Chondrocyte (in vitro differentiated cells): ENCODE results near the gene MRO. TPM values are rescaled to one million over a fixed set of nuclear protein-coding genes. Genes with fewer than 3 reads are reported as not detected.

Experiments
- DNase-seq: peaks from one replicate; pipeline ENCODE4 v3.0.0; 2021; ENCODE audit warnings: mixed read lengths, low spot score
- H3K27ac Mint-ChIP-seq: one replicate; pipeline ENCODE4 v1.8.0; 2021; ENCODE audit warnings: mild to moderate bottlenecking, moderate library complexity, mixed read lengths; ENCODE audit not compliant: unreplicated experiment
- H3K27me3 Mint-ChIP-seq: 2 replicates; pipeline ENCODE4 v1.8.0; 2021; ENCODE audit warnings: low read depth, mixed read lengths
- H3K36me3 Mint-ChIP-seq: 2 replicates; pipeline ENCODE4 v1.8.0; 2021; ENCODE audit warnings: low read depth, mixed read lengths
- H3K4me1 Mint-ChIP-seq: 2 replicates; pipeline ENCODE4 v1.8.0; 2021; ENCODE audit warnings: low read depth, mild to moderate bottlenecking, mixed read lengths
- H3K4me3 Mint-ChIP-seq: one replicate; pipeline ENCODE4 v1.8.0; 2021; ENCODE audit warnings: mild to moderate bottlenecking, moderate library complexity, mixed read lengths; ENCODE audit not compliant: unreplicated experiment
- H3K9me3 Mint-ChIP-seq: 2 replicates; pipeline ENCODE4 v1.8.0; 2021; ENCODE audit warnings: low read depth, mixed read lengths
- total RNA-seq: library from RNA; stranded (reverse); gene quantifications from 3 replicates; pipeline ENCODE4 v1.2.1, GENCODE V29; 2021
- TF ChIP-seq, protein P1 (sequence below): fragments of 200-600 bp; sonication (generic); IDR thresholded peaks from 2 replicates; pipeline ENCODE4 v1.5.0; 2021; ENCODE audit warnings: antibody characterized with exemption, mild to moderate bottlenecking, moderate library complexity

Gene MRO
- total RNA-seq, 1 donor from 2014 or later = not detected

GRCh38 chr18:50807176-50807575 lies 12.6 kb downstream of the MRO start:
- DNase-seq = no peak
- H3K27me3 Mint-ChIP-seq = peaks cover 21% of the 10 kb centered on the region
- H3K4me3 Mint-ChIP-seq = no peak overlapping the region
- no peaks in the 10 kb centered on the region for H3K36me3 Mint-ChIP-seq
- no peak overlapping the region for H3K27ac Mint-ChIP-seq
- H3K4me1 Mint-ChIP-seq = no peaks in the 10 kb centered on the region
- H3K9me3 Mint-ChIP-seq = peaks cover 5% of the 10 kb centered on the region
- TF ChIP-seq, protein P1, sequence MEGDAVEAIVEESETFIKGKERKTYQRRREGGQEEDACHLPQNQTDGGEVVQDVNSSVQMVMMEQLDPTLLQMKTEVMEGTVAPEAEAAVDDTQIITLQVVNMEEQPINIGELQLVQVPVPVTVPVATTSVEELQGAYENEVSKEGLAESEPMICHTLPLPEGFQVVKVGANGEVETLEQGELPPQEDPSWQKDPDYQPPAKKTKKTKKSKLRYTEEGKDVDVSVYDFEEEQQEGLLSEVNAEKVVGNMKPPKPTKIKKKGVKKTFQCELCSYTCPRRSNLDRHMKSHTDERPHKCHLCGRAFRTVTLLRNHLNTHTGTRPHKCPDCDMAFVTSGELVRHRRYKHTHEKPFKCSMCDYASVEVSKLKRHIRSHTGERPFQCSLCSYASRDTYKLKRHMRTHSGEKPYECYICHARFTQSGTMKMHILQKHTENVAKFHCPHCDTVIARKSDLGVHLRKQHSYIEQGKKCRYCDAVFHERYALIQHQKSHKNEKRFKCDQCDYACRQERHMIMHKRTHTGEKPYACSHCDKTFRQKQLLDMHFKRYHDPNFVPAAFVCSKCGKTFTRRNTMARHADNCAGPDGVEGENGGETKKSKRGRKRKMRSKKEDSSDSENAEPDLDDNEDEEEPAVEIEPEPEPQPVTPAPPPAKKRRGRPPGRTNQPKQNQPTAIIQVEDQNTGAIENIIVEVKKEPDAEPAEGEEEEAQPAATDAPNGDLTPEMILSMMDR = no peak

- TF ChIP-seq, protein P1 = no peak
- H3K27me3 Mint-ChIP-seq = peaks cover 27% of the 10 kb centered on the region
- H3K27ac Mint-ChIP-seq = no peak overlapping the region
- peaks cover 2% of the 10 kb centered on the region for H3K9me3 Mint-ChIP-seq
- H3K4me3 Mint-ChIP-seq = no peak overlapping the region
- no peak for DNase-seq
- H3K4me1 Mint-ChIP-seq = no peaks in the 10 kb centered on the region
- no peaks in the 10 kb centered on the region for H3K36me3 Mint-ChIP-seq
These were observed 13.6 kb downstream of the MRO start for GRCh38 chr18:50806208-50806616.

GRCh38 chr18:50805732-50806131 lies 14.1 kb downstream of the MRO start:
- no peaks in the 10 kb centered on the region for H3K9me3 Mint-ChIP-seq
- H3K27ac Mint-ChIP-seq = no peak overlapping the region
- TF ChIP-seq, protein P1 = no peak
- DNase-seq = no peak
- H3K4me1 Mint-ChIP-seq = no peaks in the 10 kb centered on the region
- no peak overlapping the region for H3K4me3 Mint-ChIP-seq
- no peaks in the 10 kb centered on the region for H3K36me3 Mint-ChIP-seq
- H3K27me3 Mint-ChIP-seq = peaks cover 28% of the 10 kb centered on the region

DNA sequence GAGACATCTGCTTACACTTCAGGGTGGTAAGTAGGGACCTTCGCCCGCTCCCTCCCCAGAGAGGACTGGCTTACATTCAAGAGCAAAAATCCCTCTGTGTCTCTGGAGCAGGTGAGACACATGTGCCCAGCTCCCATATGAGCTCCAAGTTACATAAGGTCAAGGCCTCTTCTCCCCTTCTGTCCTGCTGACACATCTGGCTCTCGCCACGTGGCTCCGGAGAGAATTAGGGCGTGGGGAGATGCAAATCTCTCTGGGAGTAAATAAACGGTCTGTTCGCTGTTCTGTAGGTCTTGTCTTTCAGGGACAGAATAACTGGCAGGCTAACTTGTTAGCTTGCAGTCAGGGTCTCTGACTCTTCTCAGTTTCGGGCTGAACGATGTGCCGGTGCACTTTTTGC lies 16.2 kb downstream of the MRO start:
- Mint-ChIP-seq H3K4me1 (no peaks in the 10 kb centered on the region), H3K4me3 (no peak overlapping the region), H3K27ac (no peak overlapping the region), H3K36me3 (no peaks in the 10 kb centered on the region), H3K27me3 (peaks cover 37% of the 10 kb centered on the region), H3K9me3 (no peaks in the 10 kb centered on the region)
- DNase-seq = no peak
- TF ChIP-seq, protein P1 = no peak

DNA sequence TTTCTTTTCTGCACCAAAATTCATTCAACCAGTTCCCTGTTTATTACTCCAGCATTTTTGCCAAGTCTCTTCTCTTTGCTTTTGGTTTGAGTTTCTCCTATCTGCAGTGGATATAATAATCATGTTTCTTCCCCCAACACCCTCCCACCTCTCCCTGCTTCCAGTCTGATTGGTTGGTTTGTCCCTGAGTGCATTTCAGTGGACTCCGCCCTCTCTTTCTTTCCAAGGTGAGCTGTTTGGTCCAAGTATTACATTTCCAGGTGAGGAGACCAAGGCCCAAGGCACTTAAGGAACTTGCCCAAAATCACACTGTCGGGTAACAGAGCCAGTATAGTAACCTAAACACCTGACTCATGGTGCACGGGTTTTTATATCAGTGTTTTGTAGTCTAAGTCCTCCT lies 17.7 kb downstream of the MRO start:
- no peak for DNase-seq
- H3K9me3 Mint-ChIP-seq = no peaks in the 10 kb centered on the region
- H3K4me1 Mint-ChIP-seq = no peaks in the 10 kb centered on the region
- H3K36me3 Mint-ChIP-seq = no peaks in the 10 kb centered on the region
- H3K27ac Mint-ChIP-seq = no peak overlapping the region
- TF ChIP-seq, protein P1 = no peak
- no peak overlapping the region for H3K4me3 Mint-ChIP-seq
- H3K27me3 Mint-ChIP-seq = peaks cover 40% of the 10 kb centered on the region
